Parathyroid adenoma (tissue), 2 donors: ENCODE data around the gene SIRT2.

Experiments
- H2AFZ ChIP-seq: fragments of 300-600 bp; sonication (generic); one replicate; pipeline ENCODE4 v1.7.0; 2017; ENCODE audit warnings: antibody characterized with exemption, mild to moderate bottlenecking
- H3K27ac ChIP-seq: fragments of 300-600 bp; sonication (generic); one replicate; pipeline ENCODE4 v1.7.0; 2017
- H3K27me3 ChIP-seq: fragments of 300-600 bp; sonication (generic); one replicate; pipeline ENCODE4 v1.7.0; 2017; ENCODE audit warnings: low read length; ENCODE audit not compliant: control insufficient read depth, insufficient read depth
- H3K36me3 ChIP-seq: fragments of 300-600 bp; sonication (generic); one replicate; pipeline ENCODE4 v1.7.0; 2017; ENCODE audit warnings: low read length; ENCODE audit not compliant: control insufficient read depth, insufficient read depth
- H3K4me1 ChIP-seq: fragments of 300-600 bp; sonication (generic); one replicate; pipeline ENCODE4 v1.7.0; 2017; ENCODE audit warnings: control low read depth
- H3K4me2 ChIP-seq: fragments of 300-600 bp; sonication (generic); one replicate; pipeline ENCODE4 v1.7.0; 2017; ENCODE audit warnings: low read length
- H3K4me3 ChIP-seq: fragments of 300-600 bp; sonication (generic); one replicate; pipeline ENCODE4 v1.7.0; 2017; ENCODE audit warnings: low read depth, low read length
- H3K79me2 ChIP-seq: fragments of 300-600 bp; sonication (generic); one replicate; pipeline ENCODE4 v1.7.0; 2017; ENCODE audit warnings: control low read depth
- H3K9ac ChIP-seq: fragments of 300-600 bp; sonication (generic); one replicate; pipeline ENCODE4 v1.7.0; 2017; ENCODE audit warnings: mild to moderate bottlenecking
- H3K9me3 ChIP-seq: fragments of 300-600 bp; sonication (generic); one replicate; pipeline ENCODE4 v1.7.0; 2017; ENCODE audit warnings: low read length; ENCODE audit not compliant: control insufficient read depth
- CTCF ChIP-seq: fragments of 300-600 bp; sonication (generic); IDR thresholded peaks from one replicate; pipeline ENCODE4 v1.7.0; 2017; ENCODE audit warnings: antibody characterized with exemption, mild to moderate bottlenecking
- donor health status: primary hyperparathyroidism.

SIRT2 gene

GRCh38 chr19:38853214-38853613 lies 46.2 kb downstream of the SIRT2 start:
- no peak overlapping the region for H3K27ac ChIP-seq

GRCh38 chr19:38852231-38853044 lies 47.0 kb downstream of the SIRT2 start:
- peaks cover 13% of the 10 kb centered on the region for H3K4me1 ChIP-seq
- H3K9me3 ChIP-seq, result no peaks in the 10 kb centered on the region
- H3K9ac ChIP-seq, result peak overlapping the region; percentile 68
- peak overlapping the region; percentile 82 for H2AFZ ChIP-seq
- peaks cover 16% of the 10 kb centered on the region for H3K79me2 ChIP-seq
- peak overlapping the region; percentile 68 for H3K4me2 ChIP-seq
- H3K27me3 ChIP-seq, result no peaks in the 10 kb centered on the region
- no peaks in the 10 kb centered on the region for H3K36me3 ChIP-seq
- peak overlapping the region; percentile 97 for H3K27ac ChIP-seq
- TF ChIP-seq CTCF, result no peak
- H3K4me3 ChIP-seq, result peak overlapping the region; percentile 91

More at GRCh38 chr19:38853214-38853613, 46.2 kb downstream of the SIRT2 start:
- H3K4me1 ChIP-seq, result peaks cover 9% of the 10 kb centered on the region
- H3K27me3 ChIP-seq, result no peaks in the 10 kb centered on the region
- H3K9ac ChIP-seq, result no peak overlapping the region
- no peak overlapping the region for H3K4me2 ChIP-seq
- no peak for TF ChIP-seq CTCF
- no peak overlapping the region for H2AFZ ChIP-seq
- H3K9me3 ChIP-seq, result no peaks in the 10 kb centered on the region
- H3K79me2 ChIP-seq, result peaks cover 10% of the 10 kb centered on the region
- no peak overlapping the region for H3K4me3 ChIP-seq
- no peaks in the 10 kb centered on the region for H3K36me3 ChIP-seq

- Histone ChIP-seq H3K27ac (peak overlapping the region; percentile 97), H3K79me2 (peaks cover 21% of the 10 kb centered on the region), H3K4me2 (peak overlapping the region; percentile 93), H3K27me3 (no peaks in the 10 kb centered on the region), H2AFZ (peak overlapping the region; percentile 84), H3K9me3 (no peaks in the 10 kb centered on the region), H3K9ac (peak overlapping the region; percentile 29), H3K4me3 (peak overlapping the region; percentile 91), H3K36me3 (no peaks in the 10 kb centered on the region), H3K4me1 (peaks cover 14% of the 10 kb centered on the region)
- TF ChIP-seq CTCF, result no peak
Observed at GRCh38 chr19:38851622-38852230, 47.7 kb downstream of the SIRT2 start.

DNA sequence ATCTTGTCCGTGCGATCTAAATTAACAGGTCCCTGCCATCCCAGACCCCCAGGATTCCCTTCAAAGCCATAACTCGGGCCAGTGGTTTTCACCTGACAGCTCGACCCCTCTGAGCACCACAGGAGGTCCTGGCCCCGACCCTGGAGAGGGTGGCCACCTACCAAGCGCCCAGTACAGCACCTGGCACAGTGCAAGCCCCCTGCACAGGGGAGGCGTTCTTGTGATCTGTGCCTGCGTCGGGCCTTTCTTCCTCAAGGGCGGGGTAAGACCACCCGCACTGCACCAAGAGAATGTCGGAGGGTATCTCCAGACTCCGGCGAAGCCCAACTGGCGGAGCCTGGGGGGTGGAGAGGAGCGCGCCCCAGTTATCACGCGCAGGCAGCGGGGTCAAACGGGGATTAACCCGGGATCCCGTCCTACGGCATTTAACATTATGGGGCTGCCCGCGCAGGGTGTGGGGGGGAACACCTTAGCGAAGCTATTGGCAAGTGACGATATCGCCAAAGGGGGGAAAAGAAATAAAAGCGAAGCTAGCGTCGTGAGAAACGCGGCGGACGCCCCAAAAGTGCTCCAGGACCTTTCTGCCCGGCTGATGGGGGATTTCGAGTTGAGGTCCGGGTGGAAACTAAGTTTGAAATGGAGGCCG lies 48.3 kb downstream of the SIRT2 start:
- Histone ChIP-seq H3K9ac (peak overlapping the region; percentile 29), H3K4me3 (peak overlapping the region; percentile 70), H3K9me3 (no peaks in the 10 kb centered on the region), H3K4me2 (peak overlapping the region; percentile 93), H3K79me2 (peaks cover 25% of the 10 kb centered on the region), H2AFZ (peak overlapping the region; percentile 84), H3K27ac (peak overlapping the region; percentile 93), H3K27me3 (no peaks in the 10 kb centered on the region), H3K36me3 (no peaks in the 10 kb centered on the region), H3K4me1 (peaks cover 14% of the 10 kb centered on the region)
- peak; percentile 3 for TF ChIP-seq CTCF
